K562 (cell line): Measurements from ENCODE around the gene R3HDM2. TPM values are rescaled to one million over a fixed set of nuclear protein-coding genes. Genes with fewer than 3 reads are reported as not detected.

Experiments used
- ARHGAP35 ChIP-seq: fragments of 450-650 bp; IDR thresholded peaks from 2 replicates; pipeline ENCODE4 v1.6.1; 2018; ENCODE audit not compliant: partially characterized antibody
- CCNT2 ChIP-seq: IDR thresholded peaks from 2 replicates; pipeline ENCODE4 v1.6.1; 2011; ENCODE audit warnings: borderline replicate concordance, low read depth, mild to moderate bottlenecking, moderate library complexity, mixed read lengths, low read length; ENCODE audit not compliant: insufficient read length; ENCODE audit errors: extremely low read depth
- CGGBP1 ChIP-seq: fragments of 250-450 bp; sonication (Bioruptor Pico); IDR thresholded peaks from 2 replicates; pipeline ENCODE4 v1.9.0; 2021; ENCODE audit warnings: mild to moderate bottlenecking
- DIDO1 ChIP-seq: fragments of 450-650 bp; IDR thresholded peaks from 2 replicates; pipeline ENCODE4 v1.6.1; 2016; ENCODE audit warnings: low read depth, missing biosample characterization, missing genetic modification characterization
- GTF2F1 ChIP-seq: IDR thresholded peaks from 2 replicates; pipeline ENCODE4 v1.6.1; 2011; ENCODE audit warnings: low read depth, low read length, improper control_type of control experiment
- HDAC8 ChIP-seq: fragments of 450-650 bp; IDR thresholded peaks from 2 replicates; pipeline ENCODE4 v1.6.1; 2016; ENCODE audit warnings: mild to moderate bottlenecking, missing genetic modification characterization, moderate library complexity, missing compliant biosample characterization
- HLTF ChIP-seq: fragments of 450-650 bp; IDR thresholded peaks from 2 replicates; pipeline ENCODE4 v1.6.1; 2016
- HSF4 ChIP-seq: fragments of 250-450 bp; sonication (Bioruptor Pico); IDR thresholded peaks from 2 replicates; pipeline ENCODE4 v2.1.2; 2022; ENCODE audit warnings: mild to moderate bottlenecking, moderate library complexity, borderline replicate concordance
- KLF16 ChIP-seq: IDR thresholded peaks from 2 replicates; pipeline ENCODE4 v1.6.1; 2016; ENCODE audit warnings: antibody characterized with exemption
- MAZ ChIP-seq, 2 experiments: fragments of 450-650 bp in 1 of 2; sonication (generic) in 1 of 2; formaldehyde crosslinking; IDR thresholded peaks in 1 of 2; conservative IDR thresholded peaks in 1 of 2; 2 replicates each; pipeline versions ENCODE4 v1.4.0 to v1.5.0; 2020; ENCODE audit warnings: mild to moderate bottlenecking in 1 of 2, missing genetic modification reagents in 1 of 2
- MBD1 ChIP-seq: fragments of 250-450 bp; sonication (Bioruptor Pico); IDR thresholded peaks from 2 replicates; pipeline ENCODE4 v1.8.0; 2022; ENCODE audit warnings: inconsistent platforms
- MTA2 ChIP-seq: fragments of 450-650 bp; IDR thresholded peaks from 2 replicates; pipeline ENCODE4 v1.6.1; 2016; ENCODE audit warnings: low read depth
- NCOA6 ChIP-seq: fragments of 450-650 bp; IDR thresholded peaks from 2 replicates; pipeline ENCODE4 v1.6.1; 2017; ENCODE audit warnings: mild to moderate bottlenecking
- POLR3A ChIP-seq: IDR thresholded peaks from 2 replicates; pipeline ENCODE4 v1.6.1; 2011; ENCODE audit warnings: borderline replicate concordance, mild to moderate bottlenecking, moderate library complexity; ENCODE audit not compliant: insufficient read length, insufficient read depth; ENCODE audit errors: extremely low read depth
- SMARCB1 ChIP-seq: IDR thresholded peaks from 2 replicates; pipeline ENCODE4 v1.6.1; 2011; ENCODE audit warnings: improper control_type of control experiment, low read depth; ENCODE audit not compliant: insufficient read length
- SMARCC2 ChIP-seq: fragments of 450-650 bp; IDR thresholded peaks from 2 replicates; pipeline ENCODE4 v1.6.1; 2017; ENCODE audit warnings: antibody characterized with exemption, moderate library complexity, mild to moderate bottlenecking, low read depth
- SPI1 ChIP-seq: IDR thresholded peaks from 2 replicates; pipeline ENCODE4 v1.6.1; 2011; ENCODE audit warnings: low read depth, low read length, control low read depth, borderline replicate concordance
- TCF7 ChIP-seq: sonication (generic); IDR thresholded peaks from 2 replicates; pipeline ENCODE4 v1.6.1; 2016; ENCODE audit warnings: antibody characterized with exemption, borderline replicate concordance
- ZNF12 ChIP-seq: sonication (generic); formaldehyde crosslinking; IDR thresholded peaks from 2 replicates; pipeline ENCODE4 v1.4.0; 2020; ENCODE audit warnings: mild to moderate bottlenecking, missing genetic modification reagents
- ZNF174 ChIP-seq: fragments of 250-450 bp; sonication (Bioruptor Pico); IDR thresholded peaks from 2 replicates; pipeline ENCODE4 v1.4.0; 2020; ENCODE audit warnings: mild to moderate bottlenecking
- ZNF184 ChIP-seq: sonication (generic); formaldehyde crosslinking; IDR thresholded peaks from 2 replicates; pipeline ENCODE4 v1.5.0; 2020; ENCODE audit warnings: missing genetic modification reagents
- ZNF311 ChIP-seq: fragments of 250-450 bp; sonication (Bioruptor Pico); IDR thresholded peaks from 2 replicates; pipeline ENCODE4 v1.4.0; 2020; ENCODE audit warnings: mild to moderate bottlenecking, moderate library complexity
- ZNF431 ChIP-seq: sonication (generic); formaldehyde crosslinking; IDR thresholded peaks from 2 replicates; pipeline ENCODE4 v1.8.0; 2022; ENCODE audit warnings: mild to moderate bottlenecking, missing genetic modification reagents
- ZNF436 ChIP-seq: fragments of 250-450, 450-650 bp; sonication (Bioruptor Pico); formaldehyde crosslinking; IDR thresholded peaks from 2 replicates; pipeline ENCODE4 v1.7.0; 2020; ENCODE audit warnings: mild to moderate bottlenecking
- ZNF778 ChIP-seq: fragments of 450-650 bp; formaldehyde crosslinking; IDR thresholded peaks from 2 replicates; pipeline ENCODE4 v1.4.0; 2020; ENCODE audit warnings: mild to moderate bottlenecking, moderate library complexity
- polyA plus RNA-seq, 8 experiments: library from polyadenylated mRNA; depleted of rRNA in 4 of 8; stranded (reverse) in 5 of 8; unstranded in 3 of 8; fragments of >200 nt; fragmentation: Nextera tagmentation in 2 of 8; fragmentation: Illumina TruSeq in 1 of 8; extraction: Ambion mirVana in 2 of 8; extraction: Trizol in 1 of 8; gene quantifications; 2 replicates each; pipeline versions ENCODE4 v1.2.1 to v1.2.3, GENCODE V29; 2011 to 2014; ENCODE audit warnings: inconsistent platforms in 1 of 8, missing spikeins in 1 of 8
- total RNA-seq, 7 experiments: library from RNA; depleted of rRNA in 6 of 7; stranded (reverse); fragments of >200 nt in 6 of 7; fragmentation: Illumina TruSeq in 2 of 7; extraction: Trizol in 2 of 7; gene quantifications; 2 replicates each; pipeline versions ENCODE4 v1.2.1 to v1.2.3, GENCODE V29; 2011 to 2021; ENCODE audit warnings: low replicate concordance in 1 of 7

The R3HDM2 gene
- total and polyA plus RNA-seq, 9 of the 15 experiments (the other 6 are each of a cell fraction or from before 2014, with no cell fraction given) = 3.3 to 18.8 (median 9.0) TPM

DNA sequence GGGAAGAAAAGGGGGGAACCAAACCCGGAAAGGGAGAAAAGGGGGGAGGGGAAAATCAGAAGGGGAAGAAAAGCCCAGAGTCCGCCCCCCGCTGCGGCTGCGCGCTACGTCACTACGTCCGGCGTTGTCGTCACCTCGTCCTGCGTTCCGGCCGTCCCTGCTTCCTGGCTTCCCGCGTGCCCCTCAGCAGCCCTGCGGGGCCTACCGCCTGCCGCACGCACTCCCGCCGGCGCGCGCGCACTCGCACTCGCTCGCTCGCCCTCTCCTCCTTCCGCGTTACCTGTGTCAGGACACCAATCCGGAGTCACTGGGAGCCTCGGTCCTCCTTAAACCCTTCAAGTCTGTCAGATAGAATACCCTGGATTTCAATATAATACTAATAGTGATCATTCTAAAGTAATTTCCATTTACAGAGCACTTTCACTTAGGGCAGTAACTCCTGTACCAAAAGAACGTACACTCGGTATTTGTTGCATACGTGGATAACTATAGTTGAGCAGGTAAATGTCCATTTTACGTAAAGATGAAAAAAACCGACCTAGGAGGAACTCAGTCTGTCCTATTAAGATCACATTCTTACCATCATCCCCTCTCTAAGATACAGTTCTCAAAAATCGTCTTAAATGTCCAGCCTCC lies at the start of gene R3HDM2 (continued):
- TF ChIP-seq MAZ (CRISPR knock-in tag; conservative IDR thresholded peaks at IDR 0.05 in 1 of 2, IDR thresholded peaks at IDR 0.05 in 1 of 2) (peak in 1 of 2 experiments; percentile 91; a peak in 3 of 4 replicates), ZNF311 (no peak), POLR3A (no peak), ARHGAP35 (no peak), CGGBP1 (CRISPR knock-in tag) (no peak), TCF7 (0 out of 2 replicates have a peak, but pooled peaks have one; percentile 24), SPI1 (no peak), ZNF174 (CRISPR knock-in tag) (no peak), SMARCB1 (no peak), HDAC8 (tag) (no peak), ZNF431 (CRISPR knock-in tag) (peak; percentile 95), ZNF778 (CRISPR knock-in tag) (no peak), DIDO1 (tag) (no peak), ZNF184 (CRISPR knock-in tag) (no peak), NCOA6 (peak; percentile 90), HLTF (no peak), ZNF436 (no peak), HSF4 (CRISPR knock-in tag) (no peak), KLF16 (no peak), SMARCC2 (no peak), MTA2 (no peak), MBD1 (CRISPR knock-in tag) (no peak), GTF2F1 (no peak; the same call in 1 of the 2 replicates), ZNF12 (CRISPR knock-in tag) (peak; percentile 28; the same call in 1 of the 2 replicates), CCNT2 (peak; percentile 89)
